ENCODE results near the gene TPT1. TPM values are rescaled to one million over a fixed set of nuclear protein-coding genes. Genes with fewer than 3 reads are reported as not detected.
A peak's percentile ranks its signal among the peaks of the same experiment; 100 is the strongest.

Gene TPT1
- total and polyA plus RNA-seq, 2 of the 13 experiments (the other 11 are each of a cell fraction or from before 2014, with no cell fraction given) = 2,953 to 3,594 TPM

DNA sequence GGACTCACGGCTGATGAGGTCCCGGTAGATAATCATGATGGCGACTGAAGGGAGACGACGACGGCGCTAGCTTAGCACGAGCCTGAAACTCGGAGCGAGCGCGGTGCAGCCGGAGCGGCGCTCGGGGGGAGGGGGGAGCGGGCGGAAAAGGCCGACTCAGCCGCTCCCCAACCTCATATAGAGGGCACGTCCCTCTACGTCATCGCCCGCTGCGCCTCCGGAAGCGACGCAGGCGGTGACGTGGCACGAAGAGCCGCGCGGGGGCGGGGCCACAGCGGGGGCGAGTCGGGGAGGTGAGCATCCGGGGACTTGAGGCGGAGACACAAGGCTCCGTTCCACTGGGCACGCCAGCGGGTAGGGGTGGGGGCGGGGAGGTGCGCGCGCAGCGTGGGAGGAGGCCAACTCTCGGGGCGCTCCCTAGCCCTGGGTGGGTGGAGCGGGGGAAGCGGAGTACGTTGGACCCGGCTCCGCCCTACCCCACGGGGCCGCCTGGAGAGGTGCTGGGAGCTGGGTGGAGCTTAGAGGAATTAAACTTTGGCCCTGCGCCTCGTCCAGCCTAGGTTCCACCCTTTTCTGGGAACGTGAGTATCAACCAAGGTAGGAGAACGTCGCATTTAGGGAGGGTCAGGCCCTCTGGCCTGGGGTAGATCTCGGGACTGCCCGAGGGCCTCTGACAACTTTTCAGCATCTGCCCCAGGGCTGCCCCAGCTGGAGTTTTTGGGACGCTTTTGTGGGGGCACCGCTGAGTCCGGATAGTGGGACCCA lies at the start of gene TPT1 (continued):
- TF ChIP-seq, protein P1, sequence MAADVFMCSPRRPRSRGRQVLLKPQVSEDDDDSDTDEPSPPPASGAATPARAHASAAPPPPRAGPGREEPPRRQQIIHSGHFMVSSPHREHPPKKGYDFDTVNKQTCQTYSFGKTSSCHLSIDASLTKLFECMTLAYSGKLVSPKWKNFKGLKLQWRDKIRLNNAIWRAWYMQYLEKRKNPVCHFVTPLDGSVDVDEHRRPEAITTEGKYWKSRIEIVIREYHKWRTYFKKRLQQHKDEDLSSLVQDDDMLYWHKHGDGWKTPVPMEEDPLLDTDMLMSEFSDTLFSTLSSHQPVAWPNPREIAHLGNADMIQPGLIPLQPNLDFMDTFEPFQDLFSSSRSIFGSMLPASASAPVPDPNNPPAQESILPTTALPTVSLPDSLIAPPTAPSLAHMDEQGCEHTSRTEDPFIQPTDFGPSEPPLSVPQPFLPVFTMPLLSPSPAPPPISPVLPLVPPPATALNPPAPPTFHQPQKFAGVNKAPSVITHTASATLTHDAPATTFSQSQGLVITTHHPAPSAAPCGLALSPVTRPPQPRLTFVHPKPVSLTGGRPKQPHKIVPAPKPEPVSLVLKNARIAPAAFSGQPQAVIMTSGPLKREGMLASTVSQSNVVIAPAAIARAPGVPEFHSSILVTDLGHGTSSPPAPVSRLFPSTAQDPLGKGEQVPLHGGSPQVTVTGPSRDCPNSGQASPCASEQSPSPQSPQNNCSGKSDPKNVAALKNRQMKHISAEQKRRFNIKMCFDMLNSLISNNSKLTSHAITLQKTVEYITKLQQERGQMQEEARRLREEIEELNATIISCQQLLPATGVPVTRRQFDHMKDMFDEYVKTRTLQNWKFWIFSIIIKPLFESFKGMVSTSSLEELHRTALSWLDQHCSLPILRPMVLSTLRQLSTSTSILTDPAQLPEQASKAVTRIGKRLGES (CRISPR knock-in tag; IDR thresholded peaks at IDR 0.05; ENCODE audit: borderline replicate concordance) = peak; percentile 29; the same call in 1 of the 2 replicates
- peak; percentile 54; the same call in 1 of the 2 replicates for TF ChIP-seq ATF7 (IDR thresholded peaks at IDR 0.05)
- TF ChIP-seq ATF7 (CRISPR knock-in tag; IDR thresholded peaks at IDR 0.05) = 0 out of 2 replicates have a peak, but pooled peaks have one; percentile 22
- TF ChIP-seq ZNF839 (CRISPR knock-in tag; IDR thresholded peaks at IDR 0.05; ENCODE audit: borderline replicate concordance) = peak; percentile 80; the same call in 1 of the 2 replicates
- TF ChIP-seq, protein P2, sequence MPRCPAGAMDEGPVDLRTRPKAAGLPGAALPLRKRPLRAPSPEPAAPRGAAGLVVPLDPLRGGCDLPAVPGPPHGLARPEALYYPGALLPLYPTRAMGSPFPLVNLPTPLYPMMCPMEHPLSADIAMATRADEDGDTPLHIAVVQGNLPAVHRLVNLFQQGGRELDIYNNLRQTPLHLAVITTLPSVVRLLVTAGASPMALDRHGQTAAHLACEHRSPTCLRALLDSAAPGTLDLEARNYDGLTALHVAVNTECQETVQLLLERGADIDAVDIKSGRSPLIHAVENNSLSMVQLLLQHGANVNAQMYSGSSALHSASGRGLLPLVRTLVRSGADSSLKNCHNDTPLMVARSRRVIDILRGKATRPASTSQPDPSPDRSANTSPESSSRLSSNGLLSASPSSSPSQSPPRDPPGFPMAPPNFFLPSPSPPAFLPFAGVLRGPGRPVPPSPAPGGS (CRISPR knock-in tag; IDR thresholded peaks at IDR 0.05) = no peak; the same call in 1 of the 2 replicates
- TF ChIP-seq KLF16 (CRISPR knock-in tag; IDR thresholded peaks at IDR 0.05) = peak in 1 of 2 experiments; percentile 13; a peak in 1 of 4 replicates
- 0 out of 2 replicates have a peak, but pooled peaks have one; percentile 52 for TF ChIP-seq ZFP82 (CRISPR knock-in tag; IDR thresholded peaks at IDR 0.05; ENCODE audit: borderline replicate concordance)
- TF ChIP-seq U2AF1 (optimal IDR thresholded peaks at IDR 0.05; ENCODE audit: low read depth, low read length) = peak; percentile 11
- peak; percentile 76; the same call in 1 of the 2 replicates for TF ChIP-seq ZNF776 (CRISPR knock-in tag; IDR thresholded peaks at IDR 0.05)
- no peak for TF ChIP-seq ZNF12 (CRISPR knock-in tag; IDR thresholded peaks at IDR 0.05)
- TF ChIP-seq, protein P3, sequence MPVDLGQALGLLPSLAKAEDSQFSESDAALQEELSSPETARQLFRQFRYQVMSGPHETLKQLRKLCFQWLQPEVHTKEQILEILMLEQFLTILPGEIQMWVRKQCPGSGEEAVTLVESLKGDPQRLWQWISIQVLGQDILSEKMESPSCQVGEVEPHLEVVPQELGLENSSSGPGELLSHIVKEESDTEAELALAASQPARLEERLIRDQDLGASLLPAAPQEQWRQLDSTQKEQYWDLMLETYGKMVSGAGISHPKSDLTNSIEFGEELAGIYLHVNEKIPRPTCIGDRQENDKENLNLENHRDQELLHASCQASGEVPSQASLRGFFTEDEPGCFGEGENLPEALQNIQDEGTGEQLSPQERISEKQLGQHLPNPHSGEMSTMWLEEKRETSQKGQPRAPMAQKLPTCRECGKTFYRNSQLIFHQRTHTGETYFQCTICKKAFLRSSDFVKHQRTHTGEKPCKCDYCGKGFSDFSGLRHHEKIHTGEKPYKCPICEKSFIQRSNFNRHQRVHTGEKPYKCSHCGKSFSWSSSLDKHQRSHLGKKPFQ (CRISPR knock-in tag; IDR thresholded peaks at IDR 0.05; ENCODE audit: insufficient replicate concordance) = peak; percentile 69
- TF ChIP-seq, protein P4, sequence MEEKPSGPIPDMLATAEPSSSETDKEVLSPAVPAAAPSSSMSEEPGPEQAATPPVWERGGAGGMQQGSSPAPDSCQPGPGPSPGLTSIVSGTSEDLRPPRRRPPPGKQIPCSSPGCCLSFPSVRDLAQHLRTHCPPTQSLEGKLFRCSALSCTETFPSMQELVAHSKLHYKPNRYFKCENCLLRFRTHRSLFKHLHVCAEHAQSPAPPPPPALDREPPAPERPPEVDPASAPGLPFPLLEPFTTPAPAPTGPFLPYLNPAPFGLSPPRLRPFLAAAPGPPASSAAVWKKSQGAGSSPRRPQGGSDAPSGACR (CRISPR knock-in tag; IDR thresholded peaks at IDR 0.05) = peak; percentile 70; the same call in 1 of the 2 replicates
- TF ChIP-seq, protein P5, sequence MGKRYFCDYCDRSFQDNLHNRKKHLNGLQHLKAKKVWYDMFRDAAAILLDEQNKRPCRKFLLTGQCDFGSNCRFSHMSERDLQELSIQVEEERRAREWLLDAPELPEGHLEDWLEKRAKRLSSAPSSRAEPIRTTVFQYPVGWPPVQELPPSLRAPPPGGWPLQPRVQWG (CRISPR knock-in tag; IDR thresholded peaks at IDR 0.05; ENCODE audit: borderline replicate concordance, low read depth) = no peak
- TF ChIP-seq CCDC6 (CRISPR knock-in tag; IDR thresholded peaks at IDR 0.05) = 0 out of 2 replicates have a peak, but pooled peaks have one; percentile 5
- 0 out of 2 replicates have a peak, but pooled peaks have one; percentile 43 for TF ChIP-seq ZNF292 (CRISPR knock-in tag; IDR thresholded peaks at IDR 0.05; ENCODE audit: borderline replicate concordance, low read depth)

All from HepG2 (cell line).